Measurements from ENCODE around the gene FGF19.
A peak's percentile ranks its signal among the peaks of the same experiment; 100 is the strongest.

GRCh38 chr11:69683764-69684333 is 20.0 kb downstream of the FGF19 start:
- TF ChIP-seq ZBTB43 (CRISPR knock-in tag; IDR thresholded peaks at IDR 0.05) (no peak), TFAP4 (CRISPR knock-in tag; IDR thresholded peaks at IDR 0.05; ENCODE audit: borderline replicate concordance) (no peak), SREBF2 (CRISPR knock-in tag; IDR thresholded peaks at IDR 0.05) (no peak), NR2C2 (CRISPR knock-in tag; IDR thresholded peaks at IDR 0.05) (no peak), NR2C2 (tag; IDR thresholded peaks at IDR 0.05) (no peak), ETV5 (CRISPR knock-in tag; IDR thresholded peaks at IDR 0.05; ENCODE audit: low read depth) (no peak), NBN (IDR thresholded peaks at IDR 0.05; ENCODE audit: low read depth) (no peak), CTCF (IDR thresholded peaks at IDR 0.05 in 2 of 3, conservative IDR thresholded peaks at IDR 0.05 in 1 of 3; ENCODE audit: insufficient read depth in 2 of 3, low read depth in 1 of 3, low read length in 3 of 3) (peak; percentile 56 to 73 (median 61)), MEIS2 (IDR thresholded peaks at IDR 0.05; ENCODE audit: partially characterized antibody) (no peak), ETS1 (conservative IDR thresholded peaks at IDR 0.05; ENCODE audit: control insufficient read depth, low read depth, low read length) (no peak), HNRNPL (IDR thresholded peaks at IDR 0.05; ENCODE audit: low read depth, low read length) (no peak), ZNF431 (CRISPR knock-in tag; IDR thresholded peaks at IDR 0.05) (no peak)
